AML-193 (cell line): ENCODE results near the gene FGF12.
A peak's percentile ranks its signal among the peaks of the same experiment; 100 is the strongest.

Experiments used
- DNase-seq, 2 experiments: peaks; one replicate each; lab custom pipeline; 2025; lab: John Stamatoyannopoulos, UW

Gene FGF12

GRCh38 chr3:192188218-192188835, 539.0 kb downstream of the FGF12 start:
- DNase-seq, result peak; percentile 43 to 62

GRCh38 chr3:192187485-192188051, 539.8 kb downstream of the FGF12 start:
- DNase-seq, result no peak

GRCh38 chr3:192186498-192186897, 540.8 kb downstream of the FGF12 start:
- no peak for DNase-seq

GRCh38 chr3:192186045-192186444, 541.3 kb downstream of the FGF12 start:
- no peak for DNase-seq

GRCh38 chr3:192183109-192183508, 544.2 kb downstream of the FGF12 start:
- no peak for DNase-seq

- no peak for DNase-seq
Measured at GRCh38 chr3:192181151-192181550, 546.2 kb downstream of the FGF12 start.

GRCh38 chr3:192177383-192177782, 550.0 kb downstream of the FGF12 start:
- DNase-seq, result no peak

- no peak for DNase-seq
Measured at GRCh38 chr3:192174283-192174682, 553.1 kb downstream of the FGF12 start.

GRCh38 chr3:192171213-192171612, 556.1 kb downstream of the FGF12 start:
- no peak for DNase-seq

GRCh38 chr3:192170659-192171058, 556.7 kb downstream of the FGF12 start:
- no peak for DNase-seq

- no peak for DNase-seq
Measured at GRCh38 chr3:192170031-192170430, 557.3 kb downstream of the FGF12 start.

- no peak for DNase-seq
Measured at GRCh38 chr3:192169332-192169915, 557.9 kb downstream of the FGF12 start.

GRCh38 chr3:192168202-192168601, 559.1 kb downstream of the FGF12 start:
- DNase-seq, result no peak

GRCh38 chr3:192165552-192165951, 561.8 kb downstream of the FGF12 start:
- DNase-seq, result no peak

- no peak for DNase-seq
Measured at GRCh38 chr3:192161661-192162060, 565.7 kb downstream of the FGF12 start.

GRCh38 chr3:192156382-192156781, 571.0 kb downstream of the FGF12 start:
- DNase-seq, result no peak

GRCh38 chr3:192155194-192155593, 572.1 kb downstream of the FGF12 start:
- no peak for DNase-seq

GRCh38 chr3:192133271-192133670, 594.1 kb downstream of the FGF12 start:
- DNase-seq, result no peak

GRCh38 chr3:192130534-192131132, 596.7 kb downstream of the FGF12 start:
- DNase-seq, result peak; percentile 20 to 54

- no peak for DNase-seq
Measured at GRCh38 chr3:192129586-192129985, 597.8 kb downstream of the FGF12 start.

- DNase-seq, result no peak
Measured at GRCh38 chr3:192128922-192129321, 598.4 kb downstream of the FGF12 start.

- DNase-seq, result no peak
Measured at GRCh38 chr3:192128060-192128459, 599.3 kb downstream of the FGF12 start.
